ENCODE measurements around the gene HMGCR.

The HMGCR gene

DNA sequence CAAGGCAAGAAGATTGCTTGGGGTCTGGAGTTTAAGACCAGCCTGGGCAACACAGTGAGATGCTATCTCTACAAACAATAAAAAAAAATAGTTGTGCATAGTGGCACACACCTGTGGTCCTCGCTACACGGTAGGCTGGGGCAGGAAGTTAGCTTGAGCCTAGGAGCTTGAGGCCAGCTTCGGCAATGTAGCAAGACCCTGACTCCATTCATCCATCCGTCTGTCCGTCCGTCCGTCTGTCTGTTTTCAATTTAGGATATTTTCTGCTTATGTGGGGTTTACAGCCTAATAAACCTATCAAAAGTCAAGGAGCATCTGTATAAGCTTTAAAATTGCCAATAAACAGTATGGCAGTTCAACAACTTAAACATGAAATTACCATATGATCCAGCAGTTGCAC lies 19.7 kb downstream of the HMGCR start:
- Histone ChIP-seq H3K9me3 (no peaks in the 10 kb centered on the region), H3K4me1 (no peaks in the 10 kb centered on the region), H3K4me3 (no peak overlapping the region), H3K27me3 (no peaks in the 10 kb centered on the region), H3K36me3 (peaks cover 62 to 84% (median 73%) of the 10 kb centered on the region in 3 donors), H3K27ac (no peak overlapping the region)
- intact Hi-C loops (cut with DNase I; ENCODE audit: low total_unique reads), result no loop called here
- TF ChIP-seq, protein P1, sequence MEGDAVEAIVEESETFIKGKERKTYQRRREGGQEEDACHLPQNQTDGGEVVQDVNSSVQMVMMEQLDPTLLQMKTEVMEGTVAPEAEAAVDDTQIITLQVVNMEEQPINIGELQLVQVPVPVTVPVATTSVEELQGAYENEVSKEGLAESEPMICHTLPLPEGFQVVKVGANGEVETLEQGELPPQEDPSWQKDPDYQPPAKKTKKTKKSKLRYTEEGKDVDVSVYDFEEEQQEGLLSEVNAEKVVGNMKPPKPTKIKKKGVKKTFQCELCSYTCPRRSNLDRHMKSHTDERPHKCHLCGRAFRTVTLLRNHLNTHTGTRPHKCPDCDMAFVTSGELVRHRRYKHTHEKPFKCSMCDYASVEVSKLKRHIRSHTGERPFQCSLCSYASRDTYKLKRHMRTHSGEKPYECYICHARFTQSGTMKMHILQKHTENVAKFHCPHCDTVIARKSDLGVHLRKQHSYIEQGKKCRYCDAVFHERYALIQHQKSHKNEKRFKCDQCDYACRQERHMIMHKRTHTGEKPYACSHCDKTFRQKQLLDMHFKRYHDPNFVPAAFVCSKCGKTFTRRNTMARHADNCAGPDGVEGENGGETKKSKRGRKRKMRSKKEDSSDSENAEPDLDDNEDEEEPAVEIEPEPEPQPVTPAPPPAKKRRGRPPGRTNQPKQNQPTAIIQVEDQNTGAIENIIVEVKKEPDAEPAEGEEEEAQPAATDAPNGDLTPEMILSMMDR (IDR thresholded peaks at IDR 0.05), result no peak
- DNase-seq, result no peak

DNA sequence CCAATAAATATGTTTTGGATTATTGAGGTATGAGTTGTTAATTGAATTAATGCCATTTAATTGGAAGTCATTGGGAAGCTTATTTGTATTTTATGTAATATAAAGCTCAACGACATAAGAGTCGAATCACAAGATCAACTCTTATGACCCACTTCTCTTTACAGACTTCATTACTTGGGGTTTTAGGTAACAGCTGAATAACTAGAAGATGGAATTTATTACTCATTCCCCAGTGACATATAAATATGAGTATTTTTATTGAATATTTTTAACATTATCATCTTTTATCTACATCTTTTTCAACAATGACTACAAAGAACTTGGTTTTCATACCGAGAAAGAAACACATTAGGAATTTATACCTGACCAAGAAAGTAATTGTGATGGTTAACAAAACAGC lies 21.1 kb downstream of the HMGCR start:
- Histone ChIP-seq H3K4me1 (no peaks in the 10 kb centered on the region), H3K27me3 (no peaks in the 10 kb centered on the region), H3K27ac (no peak overlapping the region), H3K36me3 (peaks cover 56 to 72% (median 62%) of the 10 kb centered on the region in 3 donors), H3K9me3 (no peaks in the 10 kb centered on the region), H3K4me3 (no peak overlapping the region)
- TF ChIP-seq, protein P1 (IDR thresholded peaks at IDR 0.05), result no peak
- intact Hi-C loops (cut with DNase I; ENCODE audit: low total_unique reads), result no loop called here
- DNase-seq, result no peak

DNA sequence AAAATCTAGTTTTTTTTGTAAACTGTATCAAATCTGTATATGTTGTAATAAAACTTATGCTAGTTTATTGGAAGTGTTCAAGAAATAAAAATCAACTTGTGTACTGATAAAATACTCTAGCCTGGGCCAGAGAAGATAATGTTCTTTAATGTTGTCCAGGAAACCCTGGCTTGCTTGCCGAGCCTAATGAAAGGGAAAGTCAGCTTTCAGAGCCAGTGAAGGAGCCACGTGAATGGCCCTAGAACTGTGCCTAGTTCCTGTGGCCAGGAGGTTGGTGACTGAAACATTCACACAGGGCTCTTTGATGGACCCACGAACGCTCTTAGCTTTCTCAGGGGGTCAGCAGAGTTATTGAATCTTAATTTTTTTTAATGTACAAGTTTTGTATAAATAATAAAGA lies 24.3 kb downstream of the HMGCR start:
- no peaks in the 10 kb centered on the region for H3K27me3 ChIP-seq
- H3K27ac ChIP-seq, result no peak overlapping the region
- DNase-seq, result no peak
- intact Hi-C loops (cut with DNase I; ENCODE audit: low total_unique reads), result no loop called here
- TF ChIP-seq, protein P1 (IDR thresholded peaks at IDR 0.05), result no peak
- H3K9me3 ChIP-seq, result no peaks in the 10 kb centered on the region
- H3K4me1 ChIP-seq, result no peaks in the 10 kb centered on the region
- peaks cover 31 to 51% (median 33%) of the 10 kb centered on the region in 3 donors for H3K36me3 ChIP-seq
- no peak overlapping the region for H3K4me3 ChIP-seq

DNA sequence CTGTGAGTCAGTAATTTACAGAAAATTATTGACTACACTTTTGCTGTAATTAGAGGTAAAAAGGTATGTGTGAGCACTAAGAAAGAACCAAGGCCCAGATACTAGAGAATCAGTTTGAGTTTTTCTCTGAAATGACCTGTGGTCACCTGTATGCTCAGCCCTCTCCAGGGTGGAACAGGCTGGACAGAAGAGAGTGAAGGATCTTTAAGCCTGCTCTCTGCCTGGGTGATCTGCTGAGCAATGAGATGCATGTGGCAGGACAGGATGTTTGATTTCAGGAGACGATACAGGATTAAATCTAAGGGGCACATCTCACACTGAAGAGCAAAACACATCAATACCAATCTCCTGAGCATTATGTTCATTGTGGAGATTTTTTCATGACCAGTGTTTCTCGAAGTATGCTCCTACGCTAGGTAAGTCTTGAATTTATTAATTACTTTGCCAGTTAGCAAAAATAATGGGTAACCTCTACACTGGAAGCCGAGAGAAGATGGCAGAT lies 25.5 kb downstream of the HMGCR start:
- intact Hi-C loops (cut with DNase I; ENCODE audit: low total_unique reads), result no loop called here
- TF ChIP-seq, protein P1 (IDR thresholded peaks at IDR 0.05), result no peak
- no peak for DNase-seq
- Histone ChIP-seq H3K27ac (no peak overlapping the region), H3K4me1 (no peaks in the 10 kb centered on the region), H3K9me3 (no peaks in the 10 kb centered on the region), H3K4me3 (no peak overlapping the region), H3K36me3 (peaks cover 21 to 39% (median 22%) of the 10 kb centered on the region in 3 donors), H3K27me3 (no peaks in the 10 kb centered on the region)

DNA sequence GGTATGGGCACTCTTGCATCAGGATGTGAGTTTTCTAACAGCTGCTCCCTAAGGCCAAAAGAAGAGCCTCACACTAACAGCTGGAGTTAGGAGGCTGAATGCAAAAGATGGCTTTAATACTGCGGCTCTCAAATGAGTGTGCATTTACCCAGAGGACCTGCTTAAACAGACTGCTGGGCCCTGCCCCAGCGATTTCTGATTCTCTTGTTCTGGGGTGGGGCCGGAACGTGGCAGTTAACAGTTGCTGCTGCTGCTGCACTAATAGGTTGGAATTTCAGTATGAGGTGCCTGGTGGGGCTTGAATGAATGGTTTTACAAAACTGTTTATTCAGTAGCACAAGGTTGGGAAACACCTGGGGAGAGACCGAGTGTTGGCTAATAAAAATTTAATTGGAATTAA lies 26.1 kb downstream of the HMGCR start:
- intact Hi-C loops (cut with DNase I; ENCODE audit: low total_unique reads), result no loop called here
- Histone ChIP-seq H3K27ac (no peak overlapping the region), H3K9me3 (no peaks in the 10 kb centered on the region), H3K36me3 (peaks cover 17 to 34% (median 22%) of the 10 kb centered on the region in 3 donors), H3K4me3 (no peak overlapping the region), H3K27me3 (no peaks in the 10 kb centered on the region), H3K4me1 (no peaks in the 10 kb centered on the region)
- DNase-seq, result no peak
- TF ChIP-seq, protein P1 (IDR thresholded peaks at IDR 0.05), result no peak

Measured in tibial artery (tissue), 4 donors.